ENCODE data around the gene PILRA. TPM values are rescaled to one million over a fixed set of nuclear protein-coding genes. Genes with fewer than 3 reads are reported as not detected.

The PILRA gene
- total and polyA plus RNA-seq, 2 of the 8 experiments (the other 6 are each of a cell fraction or from before 2014, with no cell fraction given) = 7.6 to 10.6 TPM

DNA sequence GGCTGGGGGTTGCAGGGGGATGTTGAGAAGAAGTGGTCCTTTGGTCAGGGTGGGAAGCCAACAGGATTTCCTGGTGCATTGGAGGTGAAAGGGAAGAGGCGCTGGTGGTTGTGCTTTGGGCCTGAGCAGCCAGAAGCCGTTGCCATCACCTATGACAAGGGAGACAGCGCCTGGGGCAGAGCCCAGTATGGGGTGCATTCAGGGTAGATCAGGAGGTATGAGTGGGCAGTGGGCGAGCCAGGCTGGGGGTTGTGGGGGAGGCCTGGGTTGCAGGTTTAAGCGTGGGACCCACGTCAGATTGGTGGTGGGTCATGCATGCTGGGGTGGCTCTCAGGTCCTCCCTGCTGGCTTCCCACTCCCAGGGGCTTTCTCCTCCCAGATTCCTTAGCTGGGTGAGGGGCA is 21.6 kb upstream of the PILRA start:
- 83% methylated on average over 6 of the region's 6 CpGs; no CpG with 5 or more reads in 1 of the 2 experiments for WGBS, 2 experiments (ENCODE audit: extremely low coverage in 1 of 2, insufficient coverage in 1 of 2, insufficient read length in 1 of 2, insufficient replicate concordance in 2 of 2, low coverage in 1 of 2, low lambda C conversion rate in 2 of 2, missing lambda C conversion rate in 1 of 2)
- no peaks in the 10 kb centered on the region for H3K79me2 ChIP-seq (ENCODE audit: control insufficient read depth in 1 of 2, insufficient read depth in 2 of 2, low read length in 2 of 2)

More for the DNA sequence above, 21.6 kb upstream of the PILRA start:
- TF ChIP-seq SIN3A (conservative IDR thresholded peaks at IDR 0.05 in 1 of 2, IDR thresholded peaks at IDR 0.05 in 1 of 2; ENCODE audit: low read depth in 1 of 2, low read length in 2 of 2) (no peak), NRF1 (IDR thresholded peaks at IDR 0.05; ENCODE audit: low read depth, low read length) (no peak), ZNF274 (IDR thresholded peaks at IDR 0.05; ENCODE audit: borderline replicate concordance, extremely low read depth, low read length) (no peak)
- no peak overlapping the region for H3K4me2 ChIP-seq (ENCODE audit: insufficient read depth in 1 of 2, low read depth in 2 of 2, low read length in 2 of 2)
- H3K18ac ChIP-seq (ENCODE audit: extremely low read depth, low read length) = no peak overlapping the region
- no peak overlapping the region for H3K23ac ChIP-seq (ENCODE audit: insufficient read length)
- H2BK20ac ChIP-seq (ENCODE audit: low read length) = no peak overlapping the region
- H2BK120ac ChIP-seq (replicated peaks; ENCODE audit: low read depth, low read length) = no peak overlapping the region
- H3K4me3 ChIP-seq (ENCODE audit: extremely low read depth in 1 of 4, insufficient read depth in 2 of 4, low read depth in 3 of 4, low read length in 4 of 4) = no peak overlapping the region
- H2BK5ac ChIP-seq (ENCODE audit: low read depth, low read length) = no peak overlapping the region; the same call in 1 of the 2 replicates
- no peak overlapping the region for H3K27ac ChIP-seq (ENCODE audit: low read depth, low read length)
- peaks cover 2 to 16% of the 10 kb centered on the region in 2 experiments for H4K20me1 ChIP-seq (replicated peaks in 1 of 2; ENCODE audit: control insufficient read depth in 1 of 2, insufficient read depth in 2 of 2, low read length in 2 of 2)
- DNase-seq (ENCODE audit: low read depth in 1 of 2, low spot score in 2 of 2) (no peak), FAIRE-seq (no peak)
- no peak overlapping the region for H4K91ac ChIP-seq (replicated peaks; ENCODE audit: insufficient read length, low read length)
- H3K4ac ChIP-seq (replicated peaks; ENCODE audit: insufficient read length, low read depth, low read length) = no peak overlapping the region
- no peak overlapping the region for H3K9ac ChIP-seq (replicated peaks in 1 of 4; ENCODE audit: extremely low read depth in 1 of 4, low read depth in 3 of 4, low read length in 3 of 4)
- no peak overlapping the region for H4K5ac ChIP-seq (ENCODE audit: insufficient read length, low read depth, low read length)
- no peaks in the 10 kb centered on the region; the same call in 1 of the 2 replicates for H3K79me1 ChIP-seq (ENCODE audit: low read depth, low read length)
- no peak overlapping the region for H2AK5ac ChIP-seq (ENCODE audit: low read depth, low read length)
- no peak overlapping the region for H3K14ac ChIP-seq (ENCODE audit: insufficient read length)
- H4K8ac ChIP-seq (ENCODE audit: extremely low read depth, insufficient read depth, low read length) = peak overlapping the region; percentile 62; the same call in 1 of the 2 replicates
- no peaks in the 10 kb centered on the region for H3K4me1 ChIP-seq (replicated peaks in 1 of 4; ENCODE audit: control insufficient read depth in 3 of 4, insufficient read depth in 4 of 4, low read length in 3 of 4)
- H3K23me2 ChIP-seq (ENCODE audit: low read depth, low read length) = no peaks in the 10 kb centered on the region
- ChIA-PET POLR2A (ENCODE audit: partially characterized antibody) (interaction anchor here (1.7 kb wide), 1 partner anchor 13 kb away, joined by 7 read pairs; no protein-coding TSS in a partner anchor), CTCF (ENCODE audit: partially characterized antibody) (no interaction called here)
- no peaks in the 10 kb centered on the region for H3K27me3 ChIP-seq (replicated peaks in 1 of 4; ENCODE audit: control insufficient read depth in 3 of 4, extremely low read depth in 1 of 4, insufficient read depth in 3 of 4, low read length in 3 of 4)
- H3K36me3 ChIP-seq (ENCODE audit: control insufficient read depth in 2 of 4, insufficient read depth in 4 of 4, low read length in 3 of 4) = peaks cover 33 to 77% (median 57%) of the 10 kb centered on the region in 4 experiments
- H3K56ac ChIP-seq (replicated peaks; ENCODE audit: insufficient read length, low read depth, low read length) = no peak overlapping the region
- H2BK12ac ChIP-seq (ENCODE audit: low read depth, low read length) = no peak overlapping the region
- no peak overlapping the region for H2BK15ac ChIP-seq (ENCODE audit: low read length)
- no peak overlapping the region for H2AFZ ChIP-seq (ENCODE audit: low read length)
- no peaks in the 10 kb centered on the region for H3K9me3 ChIP-seq (ENCODE audit: insufficient read depth in 2 of 2, low read depth in 1 of 2, low read length in 1 of 2)
